HPDE6-E6E7 (cell line): ENCODE measurements around the gene BTBD7.
A peak's percentile ranks its signal among the peaks of the same experiment; 100 is the strongest.

Source experiments
- DNase-seq: peaks from one replicate; pipeline ENCODE4 v3.0.0; 2011; ENCODE audit warnings: missing footprints; ENCODE audit errors: extremely low spot score

Gene BTBD7

GRCh38 chr14:93302688-93303581 lies 29.9 kb downstream of the BTBD7 start:
- DNase-seq: no peak

- no peak for DNase-seq
Measured at GRCh38 chr14:93301821-93302447, 30.9 kb downstream of the BTBD7 start.

GRCh38 chr14:93299866-93300265 lies 33.0 kb downstream of the BTBD7 start:
- DNase-seq: no peak

GRCh38 chr14:93299416-93299815 lies 33.4 kb downstream of the BTBD7 start:
- no peak for DNase-seq

GRCh38 chr14:93295541-93296220 lies 37.2 kb downstream of the BTBD7 start:
- DNase-seq: no peak

- DNase-seq: no peak
Measured at GRCh38 chr14:93286212-93286890, 46.5 kb downstream of the BTBD7 start.

- no peak for DNase-seq
Measured at GRCh38 chr14:93285044-93285443, 47.8 kb downstream of the BTBD7 start.

GRCh38 chr14:93281937-93282336 lies 50.9 kb downstream of the BTBD7 start:
- DNase-seq: no peak

- DNase-seq: no peak
Measured at GRCh38 chr14:93280743-93281142, 52.1 kb downstream of the BTBD7 start.

- DNase-seq: no peak
Measured at GRCh38 chr14:93276031-93276716, 56.7 kb downstream of the BTBD7 start.

GRCh38 chr14:93274055-93274806 lies 58.6 kb downstream of the BTBD7 start:
- no peak for DNase-seq

GRCh38 chr14:93271111-93271510 lies 61.7 kb downstream of the BTBD7 start:
- DNase-seq: no peak

- no peak for DNase-seq
Measured at GRCh38 chr14:93269341-93270068, 63.3 kb downstream of the BTBD7 start.

GRCh38 chr14:93268406-93268805 lies 64.4 kb downstream of the BTBD7 start:
- no peak for DNase-seq

GRCh38 chr14:93267149-93267711 lies 65.6 kb downstream of the BTBD7 start:
- no peak for DNase-seq

- DNase-seq: no peak
Measured at GRCh38 chr14:93266127-93266526, 66.7 kb downstream of the BTBD7 start.

- DNase-seq: no peak
Measured at GRCh38 chr14:93263416-93263815, 69.4 kb downstream of the BTBD7 start.

GRCh38 chr14:93262446-93262845 lies 70.4 kb downstream of the BTBD7 start:
- DNase-seq: peak; percentile 25

GRCh38 chr14:93249128-93249831 lies 83.6 kb downstream of the BTBD7 start:
- DNase-seq: no peak
